GM21515 (cell line): Measurements from ENCODE around the gene RNF13.
A peak's percentile ranks its signal among the peaks of the same experiment; 100 is the strongest.
"Not testable (repeated sequence)": the region's sequence is repeated elsewhere in the genome, so short reads cannot be mapped to it uniquely, and the experiment has no call there.

ENCODE experiments used
- ATAC-seq: cut with Tn5 transposase; IDR thresholded peaks from one replicate; pipeline ENCODE4 v1.9.1; 2021; ENCODE audit not compliant: unreplicated experiment

The RNF13 gene

DNA sequence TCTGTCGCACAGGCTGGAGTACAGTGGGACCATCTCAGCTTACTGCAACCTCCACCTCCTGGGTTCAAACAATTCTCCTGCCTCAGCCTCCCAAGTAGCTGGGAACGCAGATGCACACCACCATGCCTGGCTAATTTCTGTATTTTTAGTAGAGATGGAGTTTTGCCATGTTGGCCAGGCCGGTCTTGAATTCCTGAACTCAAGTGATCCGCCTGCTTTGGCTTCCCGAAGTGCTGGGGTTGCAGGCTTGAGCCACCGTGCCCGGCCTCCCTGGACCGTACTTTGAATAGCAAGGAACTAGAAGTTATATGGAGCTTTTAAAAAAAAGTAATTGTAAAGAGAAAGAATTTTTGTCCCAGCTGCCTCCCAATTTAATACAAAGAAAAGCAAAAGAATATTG is 12.3 kb upstream of the RNF13 start:
- ATAC-seq = no peak

DNA sequence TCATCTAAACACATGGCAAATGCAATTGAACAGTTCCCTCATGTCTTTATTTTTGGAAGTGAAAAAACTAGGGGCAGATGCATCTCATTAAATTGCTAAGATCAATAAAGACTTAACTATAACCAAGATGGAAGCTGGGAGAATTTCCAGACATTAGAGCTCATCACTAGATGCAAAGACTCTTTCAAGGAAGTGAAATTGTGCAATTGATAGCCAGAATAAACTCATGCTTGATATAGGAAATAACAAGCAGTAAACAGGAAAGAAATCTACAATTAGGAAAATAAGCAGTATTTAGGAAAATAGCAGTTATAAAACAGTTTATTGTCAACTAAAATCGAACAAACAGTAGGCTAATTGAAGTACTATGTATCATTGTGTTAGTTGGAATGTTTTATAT is 11.8 kb upstream of the RNF13 start:
- ATAC-seq = no peak

- ATAC-seq = no peak
These were observed 11.4 kb upstream of the RNF13 start for GRCh38 chr3:149801639-149802038.

DNA sequence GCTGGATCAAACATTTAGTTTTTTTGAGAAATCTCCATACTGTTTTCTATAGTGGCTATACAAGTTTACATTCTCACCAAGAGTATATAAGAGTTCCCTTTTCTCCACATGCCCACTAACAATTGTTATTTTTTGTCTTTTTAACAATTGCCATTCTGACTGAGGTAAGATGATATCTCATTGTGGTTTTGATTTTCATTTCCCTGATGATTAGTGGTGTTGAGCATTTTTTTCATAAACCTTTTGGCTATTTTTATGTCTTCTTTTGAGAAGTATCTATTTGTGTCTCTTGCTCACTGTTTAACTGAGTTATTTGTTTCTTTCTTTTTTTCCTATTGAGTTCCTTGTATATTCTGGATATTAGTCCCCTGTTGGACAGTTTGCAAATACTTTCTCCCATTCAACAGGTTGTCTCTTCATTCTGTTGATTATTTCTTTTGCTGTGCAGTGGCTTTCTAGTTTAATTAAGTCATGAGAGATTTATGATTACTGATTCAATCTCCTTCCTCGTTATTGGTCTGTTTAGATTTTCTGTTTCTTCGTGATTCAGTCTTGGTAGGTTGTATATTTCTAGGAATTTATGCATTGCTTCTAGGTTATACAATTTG is 6.7 kb upstream of the RNF13 start:
- ATAC-seq = no peak

GRCh38 chr3:149808209-149808829 is 4.7 kb upstream of the RNF13 start:
- no peak for ATAC-seq

- no peak for ATAC-seq
These were observed 3.3 kb upstream of the RNF13 start for GRCh38 chr3:149809699-149810098.

DNA sequence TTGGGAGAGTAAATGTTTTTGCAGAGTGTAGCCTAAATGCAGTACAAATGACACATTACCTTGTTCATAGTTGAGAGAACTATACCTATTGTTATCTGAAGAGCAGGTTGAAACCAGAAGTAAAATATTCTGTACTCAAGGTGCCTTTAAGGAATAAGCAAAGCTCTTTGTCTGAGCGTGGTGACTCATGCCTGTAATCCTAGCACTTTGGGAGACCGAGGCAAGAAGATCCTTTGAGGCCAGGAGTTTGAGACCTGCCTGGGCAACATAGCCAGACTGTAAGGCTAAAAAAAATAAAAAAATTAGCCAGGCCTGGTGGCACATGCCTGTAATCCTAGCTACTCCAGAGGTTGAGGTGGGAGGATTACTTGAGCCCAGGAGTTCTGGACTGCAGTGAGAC is 2.2 kb upstream of the RNF13 start:
- ATAC-seq = no peak

DNA sequence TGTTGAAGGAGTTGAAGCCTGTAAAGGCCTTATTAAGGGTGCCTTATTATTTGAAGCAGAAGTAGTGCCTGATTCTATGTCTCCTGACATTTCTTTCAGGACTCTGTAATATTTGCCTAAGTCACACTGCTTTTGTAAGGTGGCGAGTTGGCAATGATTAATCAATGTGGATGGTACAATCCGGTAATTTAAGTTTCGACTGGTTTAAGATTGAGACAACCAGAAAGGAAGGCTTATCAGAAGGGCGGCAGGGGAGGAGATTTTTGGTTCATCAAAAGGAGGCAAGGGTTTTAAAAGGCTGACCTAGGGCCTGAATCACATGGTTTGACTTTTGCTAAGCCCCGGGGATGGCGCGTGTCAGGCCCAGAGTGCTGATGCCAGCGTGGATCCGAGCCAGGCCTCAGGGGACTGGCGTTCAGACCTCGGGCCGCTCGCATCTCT is 830 bp upstream of the RNF13 start:
- ATAC-seq = no peak

- ATAC-seq = peak; percentile 25
These were observed 609 bp downstream of the RNF13 start for GRCh38 chr3:149813367-149814281.

GRCh38 chr3:149815321-149815720 is 2.3 kb downstream of the RNF13 start:
- no peak for ATAC-seq

DNA sequence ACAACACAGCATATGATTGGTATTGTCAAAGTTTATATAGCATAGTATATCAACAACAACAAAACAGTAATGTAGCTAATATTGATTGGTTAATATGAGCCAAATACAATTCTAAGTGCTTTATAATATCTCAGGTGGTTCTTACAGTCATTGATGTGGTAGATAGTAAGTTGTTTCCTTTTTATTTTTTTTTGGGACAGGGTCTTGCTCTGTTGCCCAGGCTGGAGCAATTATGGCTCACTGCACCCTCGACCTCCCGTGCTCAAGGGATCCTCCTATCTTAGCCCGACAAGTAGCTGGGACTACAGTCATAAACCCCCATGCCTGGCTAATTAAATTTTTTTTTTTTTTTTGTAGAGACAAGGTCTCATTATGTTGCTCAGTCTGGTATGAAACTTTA is 2.7 kb downstream of the RNF13 start:
- ATAC-seq = no peak

- no peak for ATAC-seq
These were observed 3.3 kb downstream of the RNF13 start for GRCh38 chr3:149816311-149816710.

- ATAC-seq = no peak
These were observed 4.0 kb downstream of the RNF13 start for GRCh38 chr3:149816986-149817385.

DNA sequence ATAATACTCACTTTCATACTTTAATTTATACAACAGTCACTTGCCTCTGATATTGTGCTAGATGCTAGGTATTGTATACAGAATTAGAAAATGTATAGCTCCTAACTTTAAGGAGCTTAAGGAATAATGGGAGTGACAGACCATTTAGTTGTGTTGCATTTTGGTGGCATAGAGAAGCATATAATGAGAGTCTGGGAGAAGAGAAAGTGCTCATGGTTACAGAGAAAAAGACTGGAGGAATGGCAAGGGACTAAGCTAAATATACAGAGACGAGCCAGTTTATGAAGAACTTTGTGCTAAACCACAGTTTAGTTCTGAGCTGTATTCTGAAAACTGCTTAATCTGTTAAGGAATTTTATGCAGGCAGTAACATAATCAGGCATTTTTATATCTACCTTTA is 6.4 kb downstream of the RNF13 start:
- ATAC-seq = no peak

- ATAC-seq = no peak
These were observed 7.2 kb downstream of the RNF13 start for GRCh38 chr3:149820183-149820582.

GRCh38 chr3:149826636-149827035 is 13.6 kb downstream of the RNF13 start:
- ATAC-seq = no peak

DNA sequence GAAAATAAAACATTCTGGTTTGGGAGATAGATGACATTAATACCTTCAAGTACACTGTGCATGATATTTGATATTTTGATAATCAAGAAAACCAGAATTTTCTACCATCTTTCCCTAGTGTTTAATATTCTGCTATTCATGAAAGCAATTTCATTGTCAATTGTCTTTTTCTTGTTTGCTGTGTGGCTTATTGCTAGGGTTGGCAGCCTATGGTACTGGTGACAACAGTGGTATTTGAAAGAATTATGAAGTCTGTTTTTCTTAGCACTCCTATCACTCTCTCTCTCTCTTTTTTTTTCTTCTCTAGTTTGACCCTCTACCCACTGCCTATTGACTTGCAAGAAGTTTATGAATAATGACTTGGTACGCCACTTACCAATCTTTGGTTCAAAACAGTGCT is 15.4 kb downstream of the RNF13 start:
- no peak for ATAC-seq

DNA sequence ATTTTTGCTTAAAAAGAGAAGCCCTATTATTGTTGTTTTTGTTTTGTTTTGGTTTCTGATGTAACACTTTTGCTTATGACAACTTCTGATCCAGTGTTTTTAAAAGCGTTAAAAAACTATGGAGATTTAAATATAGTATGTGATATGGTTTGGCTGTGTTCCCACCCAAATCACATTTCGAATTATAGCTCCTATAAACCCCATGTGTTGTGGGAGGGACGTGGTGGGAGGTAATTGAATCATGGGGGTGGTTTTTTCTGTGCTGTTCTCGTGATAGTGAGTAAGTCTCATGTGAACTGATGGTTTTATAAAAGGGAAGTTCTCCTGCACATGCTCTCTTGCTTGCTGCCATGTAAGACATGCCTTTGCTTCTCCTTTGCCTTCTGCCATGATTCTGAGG is 16.6 kb downstream of the RNF13 start:
- ATAC-seq = not testable (repeated sequence)

- no peak for ATAC-seq
These were observed 17.9 kb downstream of the RNF13 start for GRCh38 chr3:149830902-149831301.

DNA sequence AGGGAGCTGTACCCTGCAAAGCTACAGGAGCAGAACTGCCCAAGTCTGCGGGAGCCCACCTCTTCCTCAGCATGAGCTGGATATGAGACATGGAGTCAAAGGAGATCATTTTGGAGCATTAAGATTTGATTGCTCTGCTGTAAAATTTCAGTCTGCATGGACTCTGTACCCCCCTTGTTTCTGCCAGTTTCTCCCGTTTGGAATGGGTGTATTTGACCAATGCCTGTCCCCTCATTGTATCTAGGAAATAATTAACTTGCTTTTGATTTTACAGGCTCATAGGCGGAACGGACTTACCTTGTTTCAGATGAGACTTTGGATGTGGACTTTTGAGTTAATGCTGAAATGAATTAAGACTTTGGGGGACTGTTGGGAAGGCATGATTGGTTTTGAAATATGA is 18.3 kb downstream of the RNF13 start:
- ATAC-seq = no peak

- no peak for ATAC-seq
These were observed 19.1 kb downstream of the RNF13 start for GRCh38 chr3:149832086-149832485.

- no peak for ATAC-seq
These were observed 20.2 kb downstream of the RNF13 start for GRCh38 chr3:149833241-149833640.
